IMR-90 (cell line): ENCODE measurements around the gene PTPRN2. TPM values are rescaled to one million over a fixed set of nuclear protein-coding genes. Genes with fewer than 3 reads are reported as not detected.

Source experiments
- ATAC-seq: fragments of 200-7000 bp; cut with Tn5 transposase; 2 replicates; pipeline ENCODE4 v1.9.1; 2020; ENCODE audit warnings: low read depth, mild to moderate bottlenecking, moderate library complexity
- BruUV-seq: library from RNA; stranded (reverse); fragments of 400-500 nt; replicated peaks from 2 replicates; lab custom pipeline; 2021; lab: Mats Ljungman, UMichigan
- CTCF ChIA-PET: fragments of 300-600 bp; formaldehyde crosslinking; extraction: SDS; loops from one replicate; lab custom pipeline; 2021; ENCODE audit warnings: antibody characterized with exemption; lab: Yijun Ruan, JAX
- POLR2A ChIA-PET: fragments of 300-600 bp; sonication (Branson Sonifier 250); formaldehyde crosslinking; loops from one replicate; lab custom pipeline; 2022; ENCODE audit warnings: antibody characterized with exemption; ENCODE audit not compliant: unreplicated experiment; lab: Charles Lee
- DNase-seq: peaks from one replicate; pipeline ENCODE4 v3.0.0; 2013
- H2AFZ ChIP-seq: replicated peaks from 2 replicates; pipeline ENCODE3; 2013; ENCODE audit warnings: low read length, mild to moderate bottlenecking; ENCODE audit not compliant: poor library complexity
- H2AK5ac ChIP-seq: 2 replicates; pipeline ENCODE4 v1.6.1; 2013; ENCODE audit warnings: low read depth, low read length, inconsistent platforms
- H2AK9ac ChIP-seq: replicated peaks from 2 replicates; pipeline ENCODE3; 2013; ENCODE audit warnings: mild to moderate bottlenecking, low read depth, low read length, moderate library complexity; ENCODE audit not compliant: poor library complexity
- H2BK120ac ChIP-seq: 2 replicates; pipeline ENCODE4 v1.6.1; 2013; ENCODE audit warnings: low read depth, low read length, inconsistent platforms
- H2BK15ac ChIP-seq: 3 replicates; pipeline ENCODE4 v1.6.1; 2013; ENCODE audit warnings: low read depth, low read length, inconsistent platforms
- H2BK20ac ChIP-seq: 2 replicates; pipeline ENCODE4 v1.6.1; 2013; ENCODE audit warnings: low read depth, mild to moderate bottlenecking, inconsistent platforms, low read length, moderate library complexity
- H2BK5ac ChIP-seq: 2 replicates; pipeline ENCODE4 v1.6.1; 2013; ENCODE audit warnings: mild to moderate bottlenecking, low read depth, low read length, inconsistent platforms; ENCODE audit not compliant: poor library complexity, severe bottlenecking
- H3K14ac ChIP-seq: replicated peaks from 2 replicates; pipeline ENCODE4 v1.6.1; 2013; ENCODE audit warnings: low read depth, low read length, inconsistent platforms
- H3K18ac ChIP-seq: 2 replicates; pipeline ENCODE4 v1.6.1; 2013; ENCODE audit warnings: low read depth, low read length, control low read depth
- H3K23ac ChIP-seq: 2 replicates; pipeline ENCODE4 v1.6.1; 2013; ENCODE audit warnings: low read depth, low read length, inconsistent platforms
- H3K27ac ChIP-seq: 2 replicates; pipeline ENCODE4 v1.5.1; 2013; ENCODE audit warnings: mild to moderate bottlenecking, control low read depth, low read length; ENCODE audit not compliant: insufficient read depth
- H3K27me3 ChIP-seq: 2 replicates; pipeline ENCODE4 v1.6.1; 2013; ENCODE audit warnings: low read length; ENCODE audit not compliant: control insufficient read depth, insufficient read depth
- H3K36me3 ChIP-seq: 2 replicates; pipeline ENCODE4 v1.6.1; 2013; ENCODE audit warnings: low read length, mixed read lengths; ENCODE audit not compliant: control insufficient read depth, insufficient read depth
- H3K4ac ChIP-seq: 2 replicates; pipeline ENCODE4 v1.6.1; 2013; ENCODE audit warnings: low read depth, low read length, inconsistent platforms
- H3K4me1 ChIP-seq: 2 replicates; pipeline ENCODE4 v1.6.1; 2013; ENCODE audit warnings: low read length, mixed read lengths; ENCODE audit not compliant: control insufficient read depth, insufficient read depth
- H3K4me2 ChIP-seq: 2 replicates; pipeline ENCODE4 v1.6.1; 2013; ENCODE audit warnings: low read depth, mild to moderate bottlenecking, control low read depth, low read length, moderate library complexity
- H3K4me3 ChIP-seq: 2 replicates; pipeline ENCODE4 v1.5.1; 2013; ENCODE audit warnings: low read depth, mild to moderate bottlenecking, control low read depth, low read length, moderate library complexity; ENCODE audit not compliant: insufficient read depth
- H3K56ac ChIP-seq: 2 replicates; pipeline ENCODE4 v1.6.1; 2013; ENCODE audit warnings: low read length, inconsistent platforms; ENCODE audit not compliant: insufficient read depth; ENCODE audit errors: extremely low read depth
- H3K79me1 ChIP-seq, 2 experiments: 2 replicates each; pipeline ENCODE4 v1.6.1; 2013; ENCODE audit warnings: low read length in 2 of 2, inconsistent platforms in 1 of 2, low read depth in 1 of 2
- H3K9ac ChIP-seq: 2 replicates; pipeline ENCODE4 v1.6.1; 2013; ENCODE audit warnings: low read depth, low read length, control low read depth
- H3K9me1 ChIP-seq: 2 replicates; pipeline ENCODE4 v1.6.1; 2013; ENCODE audit warnings: low read length, inconsistent platforms; ENCODE audit not compliant: insufficient read depth
- H3K9me3 ChIP-seq: 2 replicates; pipeline ENCODE4 v1.6.1; 2013; ENCODE audit warnings: low read length; ENCODE audit not compliant: control insufficient read depth, insufficient read depth
- H4K20me1 ChIP-seq: 2 replicates; pipeline ENCODE4 v1.6.1; 2013; ENCODE audit warnings: low read length, inconsistent platforms; ENCODE audit not compliant: insufficient read depth
- H4K5ac ChIP-seq: 2 replicates; pipeline ENCODE4 v1.6.1; 2013; ENCODE audit warnings: mild to moderate bottlenecking, low read depth, low read length, control low read depth
- H4K8ac ChIP-seq, 2 experiments: 2 replicates each; pipeline ENCODE4 v1.6.1; 2013; ENCODE audit warnings: low read depth in 2 of 2, low read length in 2 of 2, control low read depth in 1 of 2, inconsistent platforms in 1 of 2
- H4K91ac ChIP-seq: 2 replicates; pipeline ENCODE4 v1.6.1; 2013; ENCODE audit warnings: low read depth, low read length, inconsistent platforms; ENCODE audit not compliant: insufficient read depth
- CHD1 ChIP-seq: IDR thresholded peaks from 2 replicates; pipeline ENCODE4 v1.6.1; 2012; ENCODE audit warnings: low read depth, low read length, improper control_type of control experiment
- FOS ChIP-seq: fragments of 150-350 bp; IDR thresholded peaks from 2 replicates; pipeline ENCODE4 v1.6.1; 2016; ENCODE audit warnings: low read depth, low read length
- MXI1 ChIP-seq: IDR thresholded peaks from 2 replicates; pipeline ENCODE4 v1.6.1; 2012; ENCODE audit warnings: low read depth, mild to moderate bottlenecking, low read length, moderate library complexity, borderline replicate concordance
- NFE2L2 ChIP-seq: fragments of 150-350 bp; IDR thresholded peaks from 2 replicates; pipeline ENCODE4 v1.6.1; 2016; ENCODE audit warnings: low read depth, mild to moderate bottlenecking, low read length
- RCOR1 ChIP-seq: IDR thresholded peaks from 2 replicates; pipeline ENCODE4 v1.6.1; 2012; ENCODE audit warnings: mild to moderate bottlenecking, low read length, improper control_type of control experiment; ENCODE audit not compliant: insufficient replicate concordance
- RFX5 ChIP-seq: IDR thresholded peaks from 2 replicates; pipeline ENCODE4 v1.8.0; 2012; ENCODE audit warnings: low read depth, mild to moderate bottlenecking, low read length, moderate library complexity
- SMC3 ChIP-seq: fragments of 150-350 bp; IDR thresholded peaks from 2 replicates; pipeline ENCODE4 v1.6.1; 2016; ENCODE audit warnings: low read depth, mild to moderate bottlenecking, antibody characterized with exemption, low read length, moderate library complexity
- WGBS, 2 experiments: methylation state at CpG; one replicate each; pipeline versions ENCODE4 v1.1.5 to v1.1.7; 2013; ENCODE audit warnings: missing lambda C conversion rate in 2 of 2; ENCODE audit not compliant: insufficient read length in 1 of 2; ENCODE audit errors: extremely low coverage in 2 of 2; 5-methylcytosine and 5-hydroxymethylcytosine counted together
- dilution Hi-C: fragments of 300-500 bp; cut with HindIII; formaldehyde crosslinking; loops from one replicate; pipeline ENCODE4 v1.14.3; 2018; ENCODE audit warnings: low sequenced_read_pairs; ENCODE audit not compliant: unreplicated experiment
- in situ Hi-C: fragments of 300-500 bp; cut with MboI; formaldehyde crosslinking; loops from 3 replicates; pipeline ENCODE4 v1.14.3; 2019; ENCODE audit warnings: low sequenced_read_pairs, inconsistent platforms, mixed read lengths
- intact Hi-C: fragments of 100-400 bp; cut with micrococcal nuclease; formaldehyde crosslinking; loops from 2 replicates; pipeline ENCODE4 v1.10.0; 2022
- polyA plus RNA-seq, 3 experiments: library from polyadenylated mRNA; depleted of rRNA; stranded (reverse); fragments of >200 nt; gene quantifications; 2 replicates each; pipeline ENCODE4 v1.2.3, GENCODE V29; 2012; ENCODE audit warnings: low replicate concordance in 1 of 3
- total RNA-seq: library from RNA; depleted of rRNA; stranded (reverse); fragments of >200 nt; gene quantifications from 2 replicates; pipeline ENCODE4 v1.2.3, GENCODE V29; 2012
- TF ChIP-seq, protein P1 (sequence below): fragments of 150-350 bp; IDR thresholded peaks from 2 replicates; pipeline ENCODE4 v1.6.1; 2017; ENCODE audit warnings: mild to moderate bottlenecking, antibody characterized with exemption, low read length, low read depth
- TF ChIP-seq, protein P2 (sequence below): conservative IDR thresholded peaks from 2 replicates; pipeline ENCODE4 v1.5.1; 2012; ENCODE audit warnings: mild to moderate bottlenecking, low read depth, low read length, improper control_type of control experiment

PTPRN2 gene
- total and polyA plus RNA-seq, 2 of the 4 experiments (the other 2 are of a cell fraction): 0.03 TPM; not detected in 1

DNA sequence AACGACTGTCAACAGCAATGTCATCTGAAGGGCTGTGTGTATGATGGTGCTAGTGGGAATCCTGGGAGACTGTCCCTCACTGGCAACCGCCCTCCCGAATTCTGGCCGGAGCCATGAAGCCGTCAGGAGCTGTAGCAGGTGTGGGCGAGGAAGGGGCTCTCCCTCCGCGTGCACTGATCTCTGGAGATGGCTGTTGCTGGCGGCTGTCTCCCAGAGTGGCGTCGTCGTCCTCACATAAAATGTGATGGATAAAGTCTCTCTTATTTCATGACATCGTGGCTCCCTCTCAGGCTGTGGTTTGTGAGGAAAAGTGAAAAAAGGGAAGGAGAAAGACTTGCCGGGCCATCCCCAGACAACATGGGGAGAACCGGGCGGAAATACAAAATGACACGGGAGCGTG is 1034.4 kb downstream of the PTPRN2 start:
- no peak overlapping the region for H3K4ac ChIP-seq
- H3K27ac ChIP-seq: no peak overlapping the region
- DNase-seq (no peak), ATAC-seq (no peak)
- H3K4me1 ChIP-seq: no peaks in the 10 kb centered on the region
- BruUV-seq: no TSS peak
- no peak overlapping the region for H2BK120ac ChIP-seq
- no peaks in the 10 kb centered on the region for H3K79me1 ChIP-seq
- TF ChIP-seq CHD1 (no peak), SMC3 (no peak), RFX5 (no peak), NFE2L2 (no peak), RCOR1 (no peak), MXI1 (no peak), FOS (no peak)
- TF ChIP-seq, protein P1, sequence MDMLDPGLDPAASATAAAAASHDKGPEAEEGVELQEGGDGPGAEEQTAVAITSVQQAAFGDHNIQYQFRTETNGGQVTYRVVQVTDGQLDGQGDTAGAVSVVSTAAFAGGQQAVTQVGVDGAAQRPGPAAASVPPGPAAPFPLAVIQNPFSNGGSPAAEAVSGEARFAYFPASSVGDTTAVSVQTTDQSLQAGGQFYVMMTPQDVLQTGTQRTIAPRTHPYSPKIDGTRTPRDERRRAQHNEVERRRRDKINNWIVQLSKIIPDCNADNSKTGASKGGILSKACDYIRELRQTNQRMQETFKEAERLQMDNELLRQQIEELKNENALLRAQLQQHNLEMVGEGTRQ: no peak
- TF ChIP-seq, protein P2, sequence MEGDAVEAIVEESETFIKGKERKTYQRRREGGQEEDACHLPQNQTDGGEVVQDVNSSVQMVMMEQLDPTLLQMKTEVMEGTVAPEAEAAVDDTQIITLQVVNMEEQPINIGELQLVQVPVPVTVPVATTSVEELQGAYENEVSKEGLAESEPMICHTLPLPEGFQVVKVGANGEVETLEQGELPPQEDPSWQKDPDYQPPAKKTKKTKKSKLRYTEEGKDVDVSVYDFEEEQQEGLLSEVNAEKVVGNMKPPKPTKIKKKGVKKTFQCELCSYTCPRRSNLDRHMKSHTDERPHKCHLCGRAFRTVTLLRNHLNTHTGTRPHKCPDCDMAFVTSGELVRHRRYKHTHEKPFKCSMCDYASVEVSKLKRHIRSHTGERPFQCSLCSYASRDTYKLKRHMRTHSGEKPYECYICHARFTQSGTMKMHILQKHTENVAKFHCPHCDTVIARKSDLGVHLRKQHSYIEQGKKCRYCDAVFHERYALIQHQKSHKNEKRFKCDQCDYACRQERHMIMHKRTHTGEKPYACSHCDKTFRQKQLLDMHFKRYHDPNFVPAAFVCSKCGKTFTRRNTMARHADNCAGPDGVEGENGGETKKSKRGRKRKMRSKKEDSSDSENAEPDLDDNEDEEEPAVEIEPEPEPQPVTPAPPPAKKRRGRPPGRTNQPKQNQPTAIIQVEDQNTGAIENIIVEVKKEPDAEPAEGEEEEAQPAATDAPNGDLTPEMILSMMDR: no peak
- in situ Hi-C loops (no loop called here), dilution Hi-C loops (no loop called here), intact Hi-C loops (no loop called here)
- no peak overlapping the region for H3K23ac ChIP-seq
- H3K4me2 ChIP-seq: no peak overlapping the region
- ChIA-PET POLR2A (no interaction called here), CTCF (no interaction called here)
- no peak overlapping the region for H4K91ac ChIP-seq
- H3K27me3 ChIP-seq: no peaks in the 10 kb centered on the region
- H4K8ac ChIP-seq: no peak overlapping the region
- no peaks in the 10 kb centered on the region for H4K20me1 ChIP-seq
- H2AK5ac ChIP-seq: no peak overlapping the region
- no peak overlapping the region for H4K5ac ChIP-seq
- peaks cover 56% of the 10 kb centered on the region for H3K9me3 ChIP-seq
- no peak overlapping the region for H3K4me3 ChIP-seq
- 60% methylated on average over 1 of the region's 18 CpGs; no CpG with 5 or more reads in 1 of the 2 experiments for WGBS, 2 experiments
- no peak overlapping the region for H3K9ac ChIP-seq
- H2BK5ac ChIP-seq: no peak overlapping the region
- no peak overlapping the region for H3K56ac ChIP-seq
- no peak overlapping the region for H2BK20ac ChIP-seq
- H3K14ac ChIP-seq: no peak overlapping the region
- H2BK15ac ChIP-seq: no peak overlapping the region
- no peaks in the 10 kb centered on the region for H3K9me1 ChIP-seq
- no peak overlapping the region for H3K18ac ChIP-seq
- H2AFZ ChIP-seq: no peak overlapping the region
- H2AK9ac ChIP-seq: no peak overlapping the region
- no peaks in the 10 kb centered on the region for H3K36me3 ChIP-seq
